NCI-H1092 treated with DMSO at 0.1 percent for 48 hours (cell line): ENCODE data around the gene PNPO.

Experiments
- DNase-seq: peaks from one replicate; lab custom pipeline; 2025; lab: John Stamatoyannopoulos, UW

Gene PNPO

GRCh38 chr17:47949946-47950345 lies 8.6 kb downstream of the PNPO start:
- DNase-seq, result no peak

- DNase-seq, result no peak
These were observed 9.1 kb downstream of the PNPO start for GRCh38 chr17:47950448-47950847.

GRCh38 chr17:47952171-47953021 lies 11.0 kb downstream of the PNPO start:
- DNase-seq, result no peak

DNA sequence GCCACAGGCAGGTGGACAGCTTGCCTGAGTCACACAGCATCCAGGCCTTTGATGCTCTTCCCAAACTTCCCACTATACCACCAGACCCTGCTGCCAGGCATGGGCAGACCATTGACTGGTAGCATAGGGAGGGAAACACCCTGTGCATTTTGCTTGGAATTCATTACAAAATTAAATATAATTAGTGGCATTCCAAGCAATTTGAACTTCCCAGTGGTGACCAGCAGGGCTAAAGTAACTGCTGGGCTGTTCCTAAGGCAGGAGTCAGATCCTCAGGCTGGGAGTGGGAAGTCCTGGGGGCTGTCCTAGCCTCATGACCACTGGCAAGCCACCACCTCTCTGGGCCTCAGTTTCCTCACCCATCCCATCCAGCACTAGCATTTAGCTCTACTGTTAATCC lies 12.5 kb downstream of the PNPO start:
- no peak for DNase-seq

- no peak for DNase-seq
These were observed 14.4 kb downstream of the PNPO start for GRCh38 chr17:47955497-47956461.

DNA sequence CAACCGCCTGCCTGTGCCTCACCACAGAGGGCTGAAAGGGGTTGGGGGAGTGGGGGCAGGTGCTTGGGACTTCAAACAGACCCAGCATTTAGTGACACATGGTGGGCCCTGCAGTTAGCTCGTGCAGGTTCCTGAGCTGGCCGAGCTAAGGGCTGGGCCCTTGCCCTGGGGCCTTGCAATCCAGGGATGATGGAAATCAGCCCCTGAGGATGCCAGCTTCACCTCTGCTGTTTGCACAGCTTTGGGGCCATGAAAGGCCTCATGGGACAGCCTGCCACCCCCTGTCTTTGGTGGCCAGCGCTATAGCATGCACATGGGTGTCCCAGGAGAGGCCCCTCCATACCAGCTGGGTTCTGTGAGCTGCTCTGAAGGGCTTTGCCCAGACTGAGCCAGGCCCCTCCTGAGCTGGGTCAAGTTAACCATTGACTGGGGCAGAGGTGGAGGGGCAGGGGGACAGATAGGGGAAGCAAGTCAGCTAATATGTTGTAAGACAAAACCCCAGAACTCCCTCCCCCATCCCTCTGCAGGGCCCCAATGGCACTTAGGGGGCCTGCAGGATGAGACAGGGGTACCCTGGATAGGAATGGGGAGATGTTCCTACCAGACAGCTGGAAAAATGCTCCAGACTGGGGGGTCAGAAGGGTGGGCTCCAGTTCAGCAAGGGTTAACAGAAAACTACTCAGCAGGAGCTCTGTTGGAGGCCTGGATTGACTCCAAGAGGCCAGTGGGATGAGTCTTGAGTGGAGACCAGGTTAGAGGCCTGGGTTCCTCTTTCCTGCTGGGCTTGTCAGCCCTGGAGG lies 15.6 kb downstream of the PNPO start:
- peak; percentile 30 for DNase-seq

GRCh38 chr17:47957591-47958490 lies 16.5 kb downstream of the PNPO start, which contains the start of gene PRR15L:
Gene PRR15L (minus strand): TSS chr17:47957883. CDS start chr17:47953234, 4,649 bp downstream.
- DNase-seq, result peak; percentile 30

GRCh38 chr17:47959825-47960655 lies 18.7 kb downstream of the PNPO start:
- DNase-seq, result peak; percentile 27

GRCh38 chr17:47961406-47961805 lies 20.0 kb downstream of the PNPO start:
- DNase-seq, result no peak

DNA sequence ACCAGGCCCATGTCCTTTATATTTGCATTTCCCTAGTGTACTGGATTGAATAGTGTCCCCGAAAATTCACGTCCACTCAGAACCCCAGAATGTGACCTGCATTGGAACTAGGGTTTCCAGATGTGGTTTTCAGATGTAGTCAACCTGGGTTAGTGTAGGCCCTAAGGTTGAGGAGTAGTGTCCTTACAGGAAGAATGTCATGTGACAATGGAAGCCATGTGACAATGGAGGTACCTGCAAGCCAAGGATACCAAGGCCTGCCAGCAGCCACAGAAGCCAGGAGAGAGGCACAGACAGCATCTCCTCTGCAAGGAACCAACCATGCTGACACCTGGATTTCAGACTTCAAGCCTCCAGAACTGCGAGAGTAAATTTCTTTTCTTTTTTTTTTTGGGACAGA lies 21.5 kb downstream of the PNPO start:
- DNase-seq, result no peak

- DNase-seq, result no peak
These were observed 23.5 kb downstream of the PNPO start for GRCh38 chr17:47964856-47965255.

DNA sequence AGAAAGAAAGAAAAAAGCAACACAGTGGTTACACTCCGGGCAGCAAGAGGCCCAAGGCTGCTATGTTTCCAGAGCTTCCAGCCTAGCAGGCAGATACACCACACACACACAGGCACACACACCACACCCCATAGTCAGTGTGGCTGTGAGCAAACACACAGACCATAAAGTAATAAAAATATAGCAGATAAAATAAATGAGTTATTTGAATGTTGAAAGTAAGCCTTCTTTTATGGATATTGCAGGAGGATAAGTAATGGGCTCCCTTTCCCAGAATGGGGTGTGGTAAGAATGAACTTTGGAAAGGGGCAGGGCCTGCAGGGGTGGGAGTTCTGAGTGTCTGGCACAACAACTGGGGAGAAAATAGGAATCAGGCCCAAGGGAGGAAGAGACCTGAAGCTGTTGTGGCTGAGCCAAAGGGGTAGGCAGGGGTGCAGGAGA lies 24.7 kb downstream of the PNPO start:
- DNase-seq, result no peak

DNA sequence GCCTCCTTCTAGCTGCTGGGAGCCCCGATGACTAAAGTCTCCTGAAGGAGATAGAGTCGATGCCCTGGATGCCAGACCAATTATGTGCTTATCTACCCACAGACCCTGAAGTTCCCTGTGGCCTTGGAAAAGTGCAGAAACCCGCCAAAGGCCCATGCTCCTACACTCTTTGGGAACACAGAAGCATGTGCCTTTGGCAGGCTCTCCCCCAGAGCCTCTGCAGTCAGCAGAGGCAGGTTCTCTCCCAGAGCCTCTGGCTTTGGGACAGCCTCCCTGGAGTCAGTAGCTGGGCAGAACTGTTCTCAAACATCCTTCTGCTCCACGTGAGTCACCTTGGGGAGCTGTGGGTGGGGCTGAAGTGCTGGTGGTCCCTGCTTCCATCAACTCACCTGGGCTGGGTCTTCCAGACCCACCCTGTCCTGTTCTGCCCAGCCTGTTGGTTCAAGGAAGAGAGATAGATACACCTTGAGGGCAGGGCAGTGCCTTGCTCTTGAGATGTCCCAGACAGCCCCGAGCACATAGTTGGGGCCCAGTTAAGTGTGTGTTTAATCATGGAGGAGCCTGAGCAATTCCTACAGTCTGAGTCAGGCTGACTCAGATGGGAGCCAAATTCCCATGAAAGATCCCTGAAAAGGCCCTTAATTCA lies 26.4 kb downstream of the PNPO start:
- DNase-seq, result no peak

DNA sequence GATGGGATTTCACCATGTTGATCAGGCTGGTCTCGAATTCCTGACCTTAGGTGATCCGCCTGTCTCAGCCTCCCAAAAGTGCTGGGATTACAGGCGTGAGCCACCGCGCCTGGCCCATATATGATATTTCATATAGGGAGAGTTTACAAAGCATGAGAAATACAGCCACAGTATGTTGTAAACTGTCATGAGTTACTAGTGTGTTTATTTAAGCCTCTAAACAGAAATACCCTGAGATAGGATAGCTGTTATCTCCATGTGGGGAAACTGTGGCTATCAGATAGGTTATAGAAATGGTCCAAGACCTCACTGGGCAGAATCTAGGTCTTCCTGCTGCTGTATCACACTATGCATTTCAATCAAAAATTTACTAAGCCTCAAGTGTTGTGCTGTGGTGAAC lies 27.5 kb downstream of the PNPO start:
- no peak for DNase-seq

DNA sequence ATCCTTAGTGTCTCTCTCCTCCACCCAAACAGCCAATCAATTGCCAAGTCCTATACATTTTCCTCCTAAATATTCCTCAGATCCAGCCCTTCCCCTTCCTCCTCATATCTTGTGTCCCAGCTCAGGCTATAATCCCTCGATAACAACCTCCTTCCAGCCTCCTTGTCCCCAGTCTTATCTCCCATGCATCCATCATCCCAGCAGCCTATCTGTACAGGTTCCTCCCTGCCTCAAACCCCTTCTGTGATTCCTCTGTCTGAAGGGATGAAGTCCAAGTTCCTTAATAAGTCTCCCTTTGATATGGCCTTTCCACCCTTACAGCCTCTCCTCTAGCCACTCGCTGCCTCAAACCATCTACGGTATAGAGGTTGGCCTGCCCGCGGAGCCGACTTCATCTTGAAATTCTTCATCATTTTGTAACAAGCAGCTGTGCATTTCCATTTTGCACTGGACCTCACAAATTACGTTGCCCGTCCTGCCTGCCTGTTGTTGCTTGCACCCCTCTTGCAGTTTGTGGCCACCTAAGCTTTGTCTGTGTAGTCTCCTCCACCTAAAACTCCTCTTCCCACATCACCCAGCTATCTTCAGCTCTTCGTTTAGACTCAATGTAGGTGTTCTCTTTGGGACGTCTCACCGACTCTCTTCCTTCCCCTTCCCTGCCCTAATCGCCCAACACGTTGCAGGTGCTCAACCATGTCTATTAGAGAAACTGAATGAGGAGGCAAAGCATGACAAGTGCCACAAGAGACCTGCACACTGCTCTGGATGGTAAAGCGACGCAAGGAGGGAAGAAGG lies 28.8 kb downstream of the PNPO start:
- no peak for DNase-seq

DNA sequence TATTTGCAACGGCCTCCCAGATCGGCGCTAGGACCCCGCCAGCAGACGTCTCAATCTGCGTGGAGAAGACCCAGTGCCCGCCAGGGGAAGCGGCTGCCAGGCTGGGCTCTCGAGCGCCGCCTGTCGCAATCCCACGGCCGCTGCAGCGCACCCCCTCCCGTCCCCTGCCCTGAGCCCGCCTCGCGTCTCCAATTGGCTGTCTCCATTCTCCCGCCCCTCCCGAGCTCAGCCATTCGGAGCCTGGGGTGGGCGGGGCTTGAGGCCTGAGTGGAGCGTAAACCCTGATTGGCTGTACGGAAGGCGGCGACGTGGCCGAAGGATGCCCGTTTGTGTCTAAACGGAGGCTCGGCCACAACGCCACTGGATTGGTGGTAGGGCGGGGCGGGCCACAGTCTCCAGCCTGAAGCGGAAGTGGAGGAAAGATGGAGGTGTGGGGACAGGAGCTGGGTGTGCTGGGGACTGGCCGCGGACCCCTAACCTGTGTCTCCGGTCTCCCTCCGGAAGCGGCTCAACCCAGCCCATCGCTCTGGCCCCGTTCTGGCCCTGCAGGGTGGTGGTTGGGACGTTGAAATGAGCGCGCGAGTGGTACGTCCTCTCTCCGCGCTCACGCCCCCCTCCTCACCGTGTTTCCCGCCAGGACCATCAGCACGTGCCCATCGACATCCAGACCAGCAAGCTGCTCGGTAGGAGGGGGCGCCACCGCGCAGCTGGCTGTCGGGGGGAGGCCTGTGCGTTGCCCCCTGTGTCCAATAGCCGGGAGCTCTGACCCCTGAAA lies 29.5 kb downstream of the PNPO start, which contains the start of gene CDK5RAP3:
Gene CDK5RAP3 (plus strand): TSS at position 389 of the 775 bp plus-strand sequence. CDS start 34 bp downstream, at position 423.
- DNase-seq, result peak; percentile 99

DNA sequence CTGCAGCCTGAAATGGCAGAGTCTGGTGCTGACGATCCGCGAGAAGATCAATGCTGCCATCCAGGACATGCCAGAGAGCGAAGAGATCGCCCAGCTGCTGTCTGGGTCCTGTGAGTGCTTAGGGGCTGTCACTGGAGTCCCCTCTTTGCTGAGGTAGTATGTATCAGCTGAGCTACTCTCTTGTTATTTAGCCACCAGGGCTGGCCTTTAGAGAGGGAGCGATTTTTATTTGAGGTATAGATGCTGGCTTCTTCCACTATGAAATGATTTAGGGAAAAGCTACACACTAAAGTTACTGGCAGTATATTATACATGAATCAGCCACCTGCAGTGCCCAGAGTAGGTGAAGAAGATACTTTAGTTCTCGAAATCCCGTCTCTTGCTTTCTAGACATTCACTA lies 32.2 kb downstream of the PNPO start:
- DNase-seq, result no peak
